GM12873 (cell line): ENCODE data around the gene ADAMTS2.

ENCODE experiments used
- TF ChIP-seq, protein P1 (sequence below): IDR thresholded peaks from 2 replicates; pipeline ENCODE4 v1.5.1; 2012; ENCODE audit warnings: low read depth, mild to moderate bottlenecking, moderate library complexity, low read length, control low read depth; ENCODE audit not compliant: insufficient read depth; ENCODE audit errors: missing control alignments

Gene ADAMTS2

DNA sequence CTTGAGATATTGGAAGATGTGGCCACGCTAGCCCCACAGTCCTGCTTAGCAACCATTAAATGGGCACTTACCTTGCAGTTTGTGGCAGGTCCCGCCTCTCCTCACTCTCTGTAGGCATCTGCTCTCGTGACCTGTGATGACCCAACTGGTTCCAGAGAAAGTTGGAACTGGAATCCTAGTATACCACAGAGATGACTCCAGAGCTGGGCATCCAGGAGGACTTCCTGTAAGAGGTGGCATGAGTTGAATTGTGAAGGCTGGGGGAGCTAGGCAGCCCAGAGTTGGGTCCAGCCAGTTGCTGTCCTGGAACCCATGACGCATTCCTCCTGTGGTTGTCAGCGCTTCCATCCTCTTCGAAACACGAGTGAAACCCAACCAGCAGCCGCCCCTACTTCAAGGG lies 1.6 kb upstream of the ADAMTS2 start:
- TF ChIP-seq, protein P1, sequence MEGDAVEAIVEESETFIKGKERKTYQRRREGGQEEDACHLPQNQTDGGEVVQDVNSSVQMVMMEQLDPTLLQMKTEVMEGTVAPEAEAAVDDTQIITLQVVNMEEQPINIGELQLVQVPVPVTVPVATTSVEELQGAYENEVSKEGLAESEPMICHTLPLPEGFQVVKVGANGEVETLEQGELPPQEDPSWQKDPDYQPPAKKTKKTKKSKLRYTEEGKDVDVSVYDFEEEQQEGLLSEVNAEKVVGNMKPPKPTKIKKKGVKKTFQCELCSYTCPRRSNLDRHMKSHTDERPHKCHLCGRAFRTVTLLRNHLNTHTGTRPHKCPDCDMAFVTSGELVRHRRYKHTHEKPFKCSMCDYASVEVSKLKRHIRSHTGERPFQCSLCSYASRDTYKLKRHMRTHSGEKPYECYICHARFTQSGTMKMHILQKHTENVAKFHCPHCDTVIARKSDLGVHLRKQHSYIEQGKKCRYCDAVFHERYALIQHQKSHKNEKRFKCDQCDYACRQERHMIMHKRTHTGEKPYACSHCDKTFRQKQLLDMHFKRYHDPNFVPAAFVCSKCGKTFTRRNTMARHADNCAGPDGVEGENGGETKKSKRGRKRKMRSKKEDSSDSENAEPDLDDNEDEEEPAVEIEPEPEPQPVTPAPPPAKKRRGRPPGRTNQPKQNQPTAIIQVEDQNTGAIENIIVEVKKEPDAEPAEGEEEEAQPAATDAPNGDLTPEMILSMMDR = no peak

DNA sequence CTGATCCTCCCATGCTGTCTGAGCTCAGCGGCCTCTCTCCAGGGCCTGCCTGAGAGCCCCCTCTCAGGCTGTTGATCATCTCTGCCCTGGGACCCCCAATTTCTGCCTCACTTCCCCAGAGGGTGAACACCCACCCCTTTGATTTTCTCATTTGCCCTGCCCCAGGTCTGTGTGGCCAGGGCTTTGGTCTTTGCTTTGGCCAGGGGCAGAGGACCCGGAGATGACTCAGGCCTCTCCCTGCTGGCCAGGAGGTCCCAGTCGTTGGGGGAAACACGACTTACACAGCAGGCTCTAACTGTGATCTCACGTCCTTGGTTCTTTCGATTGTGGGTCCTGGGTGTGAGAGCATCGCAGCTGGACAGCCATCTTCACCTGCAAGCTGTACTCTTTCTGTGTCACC lies 1.1 kb upstream of the ADAMTS2 start:
- TF ChIP-seq, protein P1 = no peak

DNA sequence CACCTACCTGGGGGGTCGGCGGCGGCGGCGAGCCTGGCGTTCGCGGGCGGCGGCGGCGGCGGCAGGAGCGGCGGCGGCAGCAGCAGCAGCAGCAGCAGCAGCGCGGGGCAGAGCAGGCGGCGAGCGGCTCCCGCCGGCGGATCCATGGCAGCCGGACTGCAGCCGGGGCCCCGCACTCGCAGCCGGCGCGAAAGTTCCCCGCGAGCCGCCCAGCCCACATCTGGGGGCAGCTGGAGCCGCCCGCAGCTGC lies 153 bp downstream of the ADAMTS2 start:
- TF ChIP-seq, protein P1 = no peak

DNA sequence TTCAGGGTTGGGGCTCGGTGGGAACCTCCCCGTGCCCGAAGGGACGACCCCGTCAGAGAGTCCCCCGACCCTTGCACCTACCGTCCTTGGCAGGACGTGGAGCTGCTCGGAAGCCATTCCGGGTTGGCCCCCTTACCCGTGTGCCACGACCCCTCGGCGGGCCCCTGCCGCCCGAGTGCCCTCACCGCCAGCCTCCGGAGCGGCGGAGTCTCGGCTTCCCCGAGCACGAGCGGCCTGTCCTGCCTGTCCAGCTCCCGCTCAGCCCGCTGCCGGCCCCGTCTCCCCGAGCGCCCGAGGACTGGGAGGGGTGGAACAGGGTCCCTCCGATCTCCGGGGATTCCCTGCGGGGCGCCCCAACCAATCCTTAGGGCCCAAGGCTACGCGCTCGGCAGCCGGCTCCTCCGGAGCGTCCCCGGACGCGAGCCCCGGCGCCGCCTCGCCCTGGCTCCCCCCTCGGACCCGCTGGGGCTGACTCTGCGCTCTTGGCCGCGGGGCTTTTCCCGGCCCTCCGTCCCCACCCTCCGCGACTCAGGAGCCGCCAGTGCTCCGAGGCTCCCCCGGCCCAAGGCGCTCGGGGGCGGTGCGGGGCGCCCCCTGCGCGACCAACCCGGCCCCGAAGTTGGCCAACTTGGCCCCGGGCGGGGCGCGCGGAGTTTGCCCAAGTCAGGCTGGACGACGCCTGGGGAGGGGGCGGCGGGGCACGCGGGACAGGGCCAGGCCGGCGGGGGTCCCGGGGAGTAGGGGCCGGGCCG lies 654 bp downstream of the ADAMTS2 start:
- TF ChIP-seq, protein P1 = no peak

DNA sequence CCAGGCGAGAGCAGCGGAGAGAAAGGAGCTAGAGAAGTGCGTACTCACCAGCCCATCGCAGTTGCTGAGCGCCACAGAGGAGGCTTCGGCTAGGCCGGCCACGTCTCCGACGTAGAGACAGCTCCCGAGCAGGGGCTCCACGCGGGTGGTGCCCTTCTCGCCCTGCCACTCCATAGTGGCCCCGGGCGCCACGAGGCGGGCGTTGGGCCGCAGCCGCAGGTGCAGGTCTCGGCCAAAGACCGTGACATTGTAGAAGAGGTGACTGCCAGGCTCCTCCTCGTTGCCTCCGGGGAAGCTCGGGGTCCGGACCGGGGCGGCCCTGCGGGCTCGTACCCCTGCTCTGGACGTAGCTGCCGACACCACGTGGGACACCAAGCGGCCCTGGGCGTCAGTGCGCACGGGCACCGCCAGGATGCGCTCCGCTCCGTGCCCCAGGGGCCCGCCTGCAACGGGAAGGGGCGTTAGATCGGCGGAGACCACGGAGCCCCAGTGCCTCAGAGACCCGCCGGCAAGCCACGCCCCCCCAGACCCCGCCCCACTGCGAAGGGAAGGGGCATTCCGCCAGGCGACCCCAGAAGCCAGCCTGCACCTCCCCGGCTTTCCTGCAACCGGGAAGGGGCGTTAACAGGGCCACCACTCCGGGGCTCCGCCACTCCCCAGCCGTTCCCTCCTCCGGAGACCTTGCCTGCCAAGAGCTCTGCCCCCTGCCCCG lies 1.4 kb downstream of the ADAMTS2 start:
- TF ChIP-seq, protein P1 = peak; percentile 3

DNA sequence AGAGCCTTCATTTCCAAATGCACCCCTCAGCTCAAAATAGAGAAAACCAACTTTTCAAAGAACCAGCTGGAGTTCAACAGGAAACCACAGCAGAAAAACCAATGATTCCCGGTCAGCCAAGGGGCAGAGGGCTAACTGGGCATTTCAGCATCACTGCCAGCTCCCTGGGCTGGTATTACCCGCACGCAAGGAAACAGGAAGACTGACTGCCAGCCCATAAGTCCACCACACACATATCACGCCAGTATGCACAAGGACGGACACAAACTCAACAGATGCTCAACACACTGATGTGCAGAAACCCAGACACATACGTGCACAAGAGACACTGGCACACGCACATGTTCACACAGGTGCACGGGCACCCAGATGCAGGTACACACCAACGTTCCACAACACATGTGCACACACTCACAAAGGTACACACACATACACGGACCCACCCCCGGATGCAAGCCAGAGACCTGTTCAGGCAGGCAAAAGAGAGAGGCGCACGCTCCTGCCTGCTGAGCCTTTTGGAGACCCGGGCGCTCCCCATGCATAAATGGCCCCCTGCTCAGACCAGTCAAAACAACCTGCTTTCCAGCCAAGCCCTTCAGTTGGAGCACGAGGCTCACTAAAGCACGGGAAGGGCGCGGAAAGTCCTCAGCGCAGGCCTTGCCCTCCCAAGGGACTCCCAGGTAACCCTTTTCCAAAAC lies 2.1 kb downstream of the ADAMTS2 start:
- TF ChIP-seq, protein P1 = no peak

DNA sequence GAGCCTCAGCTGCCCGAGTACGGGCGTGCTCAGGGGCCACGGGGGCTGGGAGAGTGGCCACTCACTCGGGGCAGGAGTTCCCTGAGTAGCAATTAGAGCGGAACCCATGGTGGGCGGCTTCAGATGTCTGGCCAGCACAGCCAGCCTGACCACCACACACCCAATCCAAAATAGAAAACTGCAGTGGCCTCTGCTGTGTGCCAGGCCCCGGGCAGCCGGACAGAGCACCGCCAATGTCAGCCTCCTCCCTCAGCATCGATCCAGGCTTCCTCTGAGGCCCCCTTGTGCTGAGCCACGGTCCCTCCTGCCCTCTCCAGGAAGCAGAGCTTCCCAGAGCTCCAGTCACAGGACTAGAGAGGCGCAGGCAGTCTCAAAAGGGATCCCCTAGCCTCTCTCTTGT lies 2.7 kb downstream of the ADAMTS2 start:
- TF ChIP-seq, protein P1 = no peak
